ENCODE data around the gene USP10.

Gene USP10

GRCh38 chr16:84775262-84775810 lies 75.5 kb downstream of the USP10 start:
- TF ChIP-seq SIN3A (IDR thresholded peaks at IDR 0.05; ENCODE audit: borderline replicate concordance, insufficient read depth, low read length), result no peak
- TF ChIP-seq FOXP2 (optimal IDR thresholded peaks at IDR 0.05; ENCODE audit: borderline replicate concordance, extremely low read depth, extremely low read length, insufficient read depth), result no peak
- no peak for TF ChIP-seq TAF1 (IDR thresholded peaks at IDR 0.05; ENCODE audit: borderline replicate concordance, insufficient read depth, low read length)
- no peak for TF ChIP-seq POLR2AphosphoS5 (IDR thresholded peaks at IDR 0.05; ENCODE audit: low read depth, low read length)
- no peak for TF ChIP-seq REST (IDR thresholded peaks at IDR 0.05; ENCODE audit: insufficient read depth in 1 of 2, low read depth in 2 of 2, low read length in 2 of 2)

- TF ChIP-seq POLR2AphosphoS5 (IDR thresholded peaks at IDR 0.05; ENCODE audit: low read depth, low read length) (no peak), SIN3A (IDR thresholded peaks at IDR 0.05; ENCODE audit: borderline replicate concordance, insufficient read depth, low read length) (no peak), TAF1 (IDR thresholded peaks at IDR 0.05; ENCODE audit: borderline replicate concordance, insufficient read depth, low read length) (no peak), REST (IDR thresholded peaks at IDR 0.05; ENCODE audit: insufficient read depth in 1 of 2, low read depth in 2 of 2, low read length in 2 of 2) (no peak)
Measured at GRCh38 chr16:84777435-84777834, 77.6 kb downstream of the USP10 start.

GRCh38 chr16:84778720-84779119 lies 78.9 kb downstream of the USP10 start:
- no peak for TF ChIP-seq TAF1 (IDR thresholded peaks at IDR 0.05; ENCODE audit: borderline replicate concordance, insufficient read depth, low read length)
- TF ChIP-seq POLR2AphosphoS5 (IDR thresholded peaks at IDR 0.05; ENCODE audit: low read depth, low read length), result no peak
- no peak for TF ChIP-seq REST (IDR thresholded peaks at IDR 0.05; ENCODE audit: insufficient read depth in 1 of 2, low read depth in 2 of 2, low read length in 2 of 2)
- no peak for TF ChIP-seq SIN3A (IDR thresholded peaks at IDR 0.05; ENCODE audit: borderline replicate concordance, insufficient read depth, low read length)
- TF ChIP-seq FOXP2 (optimal IDR thresholded peaks at IDR 0.05; ENCODE audit: borderline replicate concordance, extremely low read depth, extremely low read length, insufficient read depth), result no peak

GRCh38 chr16:84780063-84780462 lies 80.3 kb downstream of the USP10 start:
- no peak for TF ChIP-seq POLR2AphosphoS5 (IDR thresholded peaks at IDR 0.05; ENCODE audit: low read depth, low read length)
- no peak for TF ChIP-seq SIN3A (IDR thresholded peaks at IDR 0.05; ENCODE audit: borderline replicate concordance, insufficient read depth, low read length)
- TF ChIP-seq FOXP2 (optimal IDR thresholded peaks at IDR 0.05; ENCODE audit: borderline replicate concordance, extremely low read depth, extremely low read length, insufficient read depth), result no peak
- TF ChIP-seq TAF1 (IDR thresholded peaks at IDR 0.05; ENCODE audit: borderline replicate concordance, insufficient read depth, low read length), result no peak
- TF ChIP-seq REST (IDR thresholded peaks at IDR 0.05; ENCODE audit: insufficient read depth in 1 of 2, low read depth in 2 of 2, low read length in 2 of 2), result no peak

Data from PFSK-1 (cell line).